Femur (tissue), 1 donor: ENCODE results near the gene FANCI.

Experiments
- DNase-seq: peaks from one replicate; pipeline ENCODE4 v3.0.0-alpha.2; 2017

FANCI gene

GRCh38 chr15:89308236-89308635 lies 64.5 kb downstream of the FANCI start:
- no peak for DNase-seq

DNA sequence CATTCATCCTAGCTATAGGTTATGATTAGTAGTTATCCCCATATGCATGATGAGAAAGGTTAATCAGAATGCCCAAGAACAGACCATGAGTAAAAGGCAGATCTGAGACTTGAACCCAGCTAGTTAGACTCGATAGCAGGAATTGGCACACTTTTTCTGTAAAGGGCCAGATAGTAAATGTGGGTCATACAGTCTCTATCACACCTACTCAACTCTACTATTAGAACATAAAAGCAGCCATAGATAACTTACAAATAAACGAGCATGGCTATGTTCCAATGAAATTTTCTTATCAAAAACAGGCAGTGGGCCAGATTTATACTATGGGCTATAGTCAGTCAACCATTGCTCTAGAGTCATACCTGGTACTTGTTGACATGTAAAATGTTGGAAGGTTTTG lies 66.2 kb downstream of the FANCI start:
- DNase-seq: no peak

GRCh38 chr15:89315375-89315929 lies 71.7 kb downstream of the FANCI start:
- DNase-seq: no peak

DNA sequence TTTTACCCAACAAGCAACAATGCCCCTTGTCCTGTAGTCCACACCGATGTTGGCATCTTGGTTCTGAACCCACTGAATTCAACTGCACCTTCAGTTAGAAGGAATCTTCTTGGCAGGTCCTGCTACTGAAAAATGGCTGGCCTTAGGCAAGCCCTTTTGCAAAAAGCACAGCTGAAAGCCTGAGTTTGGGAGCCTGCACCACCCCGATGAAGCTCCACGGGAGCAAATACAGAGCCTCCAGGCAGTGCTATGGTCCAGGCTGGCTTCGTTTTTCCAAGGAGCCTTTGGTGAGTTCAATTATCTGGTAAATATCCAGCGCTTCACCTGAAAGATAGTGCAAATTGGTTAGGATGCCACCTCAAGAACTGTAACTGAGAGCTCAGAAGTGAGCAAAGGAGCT lies 72.7 kb downstream of the FANCI start:
- DNase-seq: no peak

- no peak for DNase-seq
Measured at GRCh38 chr15:89317186-89317720, 73.5 kb downstream of the FANCI start.

DNA sequence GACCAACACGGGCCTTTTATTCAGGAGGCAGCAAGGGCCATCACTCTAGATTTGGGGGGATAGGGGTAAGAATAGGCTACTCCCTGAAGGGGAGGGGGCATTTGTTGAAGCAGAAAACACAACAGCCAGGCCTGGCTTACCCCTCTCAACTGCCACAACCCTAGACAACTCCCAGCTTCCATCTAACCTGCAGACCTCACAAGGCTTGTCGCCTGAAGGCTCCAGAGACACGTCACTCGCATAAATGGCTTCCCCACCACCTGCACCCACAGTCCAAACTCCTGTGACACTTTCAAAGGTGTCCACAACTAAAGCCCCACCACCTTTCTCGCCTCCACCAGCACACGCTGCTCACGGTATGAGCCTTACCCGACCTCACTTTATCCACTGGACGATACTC lies 75.9 kb downstream of the FANCI start:
- DNase-seq: no peak

- DNase-seq: no peak
Measured at GRCh38 chr15:89320200-89320599, 76.4 kb downstream of the FANCI start.

- DNase-seq: no peak
Measured at GRCh38 chr15:89321521-89322410, 78.0 kb downstream of the FANCI start.

GRCh38 chr15:89322822-89323221 lies 79.0 kb downstream of the FANCI start:
- no peak for DNase-seq

DNA sequence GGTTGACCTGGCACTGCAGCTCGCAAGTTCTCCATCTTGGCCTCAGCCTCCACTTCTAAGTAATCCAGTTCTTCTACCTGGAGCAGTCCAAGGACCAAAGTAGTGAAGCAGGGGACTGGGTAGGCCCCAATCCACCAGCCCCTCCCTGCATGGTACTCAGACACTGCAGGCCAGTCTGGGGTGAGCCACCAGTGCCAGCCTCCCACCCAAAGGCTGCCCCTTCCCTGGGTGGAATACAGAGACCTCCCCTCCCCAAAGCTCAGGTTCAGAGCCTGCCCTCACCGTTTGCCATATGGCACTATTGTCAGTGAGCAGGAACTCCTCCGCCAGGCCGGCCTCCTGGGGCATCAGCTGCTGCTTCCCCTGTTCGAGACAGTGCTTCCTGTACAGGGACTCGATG lies 80.0 kb downstream of the FANCI start:
- no peak for DNase-seq

DNA sequence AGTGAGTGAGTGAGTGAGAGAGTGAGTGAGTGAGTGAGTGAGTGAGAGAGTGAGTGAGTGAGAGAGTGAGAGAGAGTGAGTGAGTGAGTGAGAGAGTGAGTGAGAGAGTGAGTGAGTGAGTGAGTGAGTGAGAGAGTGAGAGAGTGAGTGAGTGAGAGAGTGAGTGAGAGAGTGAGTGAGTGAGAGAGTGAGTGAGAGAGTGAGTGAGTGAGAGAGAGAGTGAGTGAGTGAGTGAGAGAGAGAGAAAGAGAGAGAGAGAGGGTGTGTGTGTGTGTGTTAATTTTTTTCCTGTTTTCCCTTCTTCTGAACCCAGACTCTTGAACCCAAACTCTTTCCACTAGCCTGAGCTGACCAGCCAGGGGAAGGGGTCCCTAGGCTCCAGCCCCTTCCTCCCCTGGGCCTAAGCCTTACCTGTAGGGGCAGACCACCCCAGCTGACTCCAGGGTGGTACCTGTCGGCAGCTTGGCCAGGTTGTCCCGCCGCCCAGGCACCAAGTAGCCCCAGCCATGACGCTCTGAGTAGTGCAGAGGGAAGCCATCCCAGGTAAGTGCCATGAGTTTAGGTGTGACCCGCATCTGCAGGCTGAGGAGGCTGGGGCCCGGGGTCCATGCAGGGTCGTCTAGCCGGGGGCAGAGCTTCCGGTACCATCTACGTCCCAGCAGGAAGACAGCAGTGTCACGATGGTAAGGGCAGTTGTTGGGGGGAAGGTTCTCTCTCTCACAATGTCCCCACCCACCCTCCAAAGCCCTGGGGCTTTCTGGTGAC lies 81.4 kb downstream of the FANCI start:
- DNase-seq: no peak

DNA sequence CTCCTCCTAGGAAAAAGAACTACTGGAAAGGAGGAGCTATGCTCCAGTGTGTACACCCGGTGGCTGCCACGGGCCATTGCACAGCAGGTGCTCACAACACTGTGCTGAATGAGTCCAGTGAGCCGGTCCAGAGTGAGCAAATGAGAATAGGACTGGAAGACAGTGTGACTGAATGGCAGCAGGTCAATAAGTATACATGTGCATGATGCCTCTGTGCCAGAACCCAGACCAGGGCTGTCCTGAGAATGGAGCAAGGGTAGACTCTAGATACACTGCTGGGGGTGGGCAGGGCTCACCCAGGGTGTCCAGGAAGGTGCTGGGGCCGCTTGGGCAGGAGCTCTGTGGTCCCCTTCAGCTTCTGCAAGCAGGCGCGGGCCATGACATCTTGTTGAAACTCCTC lies 82.5 kb downstream of the FANCI start:
- no peak for DNase-seq

- DNase-seq: no peak
Measured at GRCh38 chr15:89327113-89327512, 83.3 kb downstream of the FANCI start.

DNA sequence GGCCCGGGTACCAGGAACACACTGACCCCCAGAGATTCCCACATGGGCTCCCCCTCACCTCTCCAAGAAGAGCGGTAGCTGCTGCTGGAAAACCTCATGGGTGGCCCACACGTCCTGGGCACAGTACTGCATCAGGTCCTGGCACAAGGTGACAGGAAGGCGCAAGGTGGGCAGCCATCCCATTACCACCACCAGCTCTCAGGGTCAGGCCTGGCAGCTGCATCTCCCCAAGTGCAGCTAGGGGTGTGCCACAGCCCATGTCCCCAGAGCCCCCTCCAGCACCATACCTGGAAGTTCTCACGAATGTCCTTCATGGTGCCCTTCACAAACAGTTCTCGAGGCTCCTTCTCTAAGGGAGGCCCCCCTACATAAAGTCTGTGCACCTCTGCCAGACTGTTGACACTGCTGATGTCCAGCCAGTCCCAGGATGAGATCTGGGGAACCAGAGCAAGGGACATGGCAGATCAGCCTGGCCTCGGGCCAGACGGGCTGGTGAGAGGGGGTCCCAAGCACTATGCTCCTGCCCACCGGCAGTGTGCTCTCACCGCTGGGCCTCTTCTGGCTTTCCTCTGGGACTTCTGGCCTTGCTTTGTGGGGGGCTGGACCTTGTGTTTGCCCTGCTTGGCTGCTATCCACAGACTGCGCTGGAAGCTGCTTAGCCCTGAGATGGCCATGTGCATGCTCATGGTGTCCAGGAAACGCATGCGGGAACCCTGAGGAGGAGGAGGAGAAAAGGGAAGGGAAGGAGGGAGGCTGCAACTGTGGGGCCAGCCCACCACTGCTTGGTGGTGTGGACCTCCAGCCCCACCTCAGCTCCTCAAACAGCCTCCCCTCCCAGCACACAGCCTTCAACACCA lies 84.8 kb downstream of the FANCI start:
- no peak for DNase-seq

GRCh38 chr15:89329329-89330084 lies 85.7 kb downstream of the FANCI start:
- no peak for DNase-seq

DNA sequence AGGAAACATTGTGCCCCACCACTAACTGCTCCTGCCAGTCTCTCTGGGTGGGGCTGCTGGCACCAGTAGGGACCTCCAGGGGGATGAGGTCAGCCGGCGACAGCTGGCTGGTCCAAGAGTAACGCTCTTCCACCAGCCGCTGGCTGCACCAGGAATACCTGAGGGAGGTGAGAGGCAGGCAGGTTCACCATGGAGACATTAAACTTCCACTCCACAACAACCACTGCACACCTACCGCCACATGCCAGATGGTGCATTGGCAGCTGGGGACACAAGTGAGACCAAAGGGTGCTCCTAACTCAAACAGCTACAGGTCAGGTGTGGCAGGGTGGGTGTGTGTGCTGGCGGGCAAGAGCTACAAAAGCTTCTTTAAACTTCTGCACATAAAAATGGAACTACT lies 86.3 kb downstream of the FANCI start:
- DNase-seq: peak; percentile 31

GRCh38 chr15:89330881-89331595 lies 87.3 kb downstream of the FANCI start:
- DNase-seq: no peak

- no peak for DNase-seq
Measured at GRCh38 chr15:89332446-89332845, 88.7 kb downstream of the FANCI start.

DNA sequence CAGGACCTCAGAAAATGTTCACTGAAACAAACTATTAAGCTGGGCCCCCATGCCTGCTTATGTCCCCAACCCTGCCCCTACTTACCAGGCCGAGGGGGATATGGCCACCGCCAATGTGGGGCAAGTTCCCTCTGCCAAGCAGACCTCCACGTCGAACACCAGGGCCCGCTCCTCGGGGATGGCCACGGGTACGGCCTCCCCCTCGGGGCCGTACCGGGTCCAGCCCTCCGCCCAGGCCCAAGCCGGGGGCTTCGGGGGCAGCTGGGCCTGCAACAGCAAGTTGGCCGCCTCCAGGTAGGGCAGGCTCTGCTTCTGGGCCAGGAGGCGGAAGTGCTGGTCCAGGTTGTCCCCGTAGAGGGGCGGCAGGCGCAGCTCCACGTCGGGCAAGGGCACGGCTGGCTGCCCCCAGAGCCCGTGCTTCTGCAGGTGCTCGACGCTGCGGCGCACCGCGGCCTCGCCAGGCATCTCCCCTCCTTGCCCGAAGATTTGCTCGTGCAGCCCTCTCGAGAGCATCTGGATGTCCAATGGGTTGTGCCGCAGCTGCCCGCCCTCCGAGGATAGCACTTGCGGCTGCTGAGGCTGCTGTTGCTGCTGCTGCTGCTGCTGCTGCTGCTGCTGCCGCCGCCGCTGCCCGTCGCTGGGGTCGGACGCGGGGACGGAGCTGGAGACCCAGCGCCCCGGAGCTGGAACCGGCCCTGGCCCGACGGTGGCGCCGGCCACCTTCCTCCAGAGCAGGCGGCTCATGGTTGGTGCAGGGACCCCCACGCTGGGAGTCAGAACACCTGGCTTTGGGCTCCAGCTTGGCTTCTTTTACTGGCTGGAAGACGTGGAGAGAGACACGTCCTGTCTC lies 89.5 kb downstream of the FANCI start:
- no peak for DNase-seq

- DNase-seq: no peak
Measured at GRCh38 chr15:89333959-89334509, 90.3 kb downstream of the FANCI start.
